OCI-M2 (cell line): ENCODE data around the gene IQCK.

Experiments
- DNase-seq: peaks from one replicate; lab custom pipeline; 2025; ENCODE audit not compliant: unreplicated experiment; lab: John Stamatoyannopoulos, UW

Gene IQCK

GRCh38 chr16:19754644-19755036 is 36.6 kb downstream of the IQCK start:
- no peak for DNase-seq

- DNase-seq = no peak
Measured at GRCh38 chr16:19755268-19755667, 37.2 kb downstream of the IQCK start.

GRCh38 chr16:19757026-19757425 is 39.0 kb downstream of the IQCK start:
- DNase-seq = no peak

- DNase-seq = no peak
Measured at GRCh38 chr16:19757762-19758595, 39.9 kb downstream of the IQCK start.

- no peak for DNase-seq
Measured at GRCh38 chr16:19760356-19761060, 42.4 kb downstream of the IQCK start.

GRCh38 chr16:19765860-19766553 is 47.9 kb downstream of the IQCK start:
- no peak for DNase-seq

- DNase-seq = no peak
Measured at GRCh38 chr16:19766554-19766884, 48.4 kb downstream of the IQCK start.

GRCh38 chr16:19766988-19767387 is 48.9 kb downstream of the IQCK start:
- DNase-seq = no peak

GRCh38 chr16:19767497-19767896 is 49.4 kb downstream of the IQCK start:
- DNase-seq = no peak

GRCh38 chr16:19769239-19769638 is 51.2 kb downstream of the IQCK start:
- DNase-seq = no peak

GRCh38 chr16:19771040-19771439 is 53.0 kb downstream of the IQCK start:
- DNase-seq = no peak

GRCh38 chr16:19771796-19772195 is 53.7 kb downstream of the IQCK start:
- DNase-seq = no peak

- no peak for DNase-seq
Measured at GRCh38 chr16:19774024-19774423, 56.0 kb downstream of the IQCK start.

- no peak for DNase-seq
Measured at GRCh38 chr16:19776147-19776546, 58.1 kb downstream of the IQCK start.

- no peak for DNase-seq
Measured at GRCh38 chr16:19776565-19776964, 58.5 kb downstream of the IQCK start.

GRCh38 chr16:19780321-19780720 is 62.2 kb downstream of the IQCK start:
- no peak for DNase-seq

- no peak for DNase-seq
Measured at GRCh38 chr16:19781226-19781625, 63.2 kb downstream of the IQCK start.

GRCh38 chr16:19783363-19784182 is 65.5 kb downstream of the IQCK start:
- no peak for DNase-seq

- DNase-seq = no peak
Measured at GRCh38 chr16:19784183-19784736, 66.2 kb downstream of the IQCK start.

GRCh38 chr16:19785081-19785480 is 67.0 kb downstream of the IQCK start:
- no peak for DNase-seq
